ENCODE results near the gene RECQL5.

Gene RECQL5

GRCh38 chr17:75666959-75667790, at the start of gene RECQL5, which contains the start of gene SAP30BP:
Gene RECQL5, minus strand, starts transcription at chr17:75667154. Its CDS starts 597 bp downstream, at chr17:75666557.
Gene SAP30BP, plus strand, starts transcription at chr17:75667338. Its CDS starts 35 bp downstream, at chr17:75667373.
- DNase-seq (ENCODE audit: low spot score), result peak; percentile 100

- DNase-seq (ENCODE audit: low spot score), result no peak
Measured at GRCh38 chr17:75712446-75712845, 45.5 kb upstream of the RECQL5 start.

GRCh38 chr17:75707079-75707571, 40.2 kb upstream of the RECQL5 start:
- no peak for DNase-seq (ENCODE audit: low spot score)

GRCh38 chr17:75706042-75706728, 39.2 kb upstream of the RECQL5 start:
- DNase-seq (ENCODE audit: low spot score), result no peak

- DNase-seq (ENCODE audit: low spot score), result no peak
Measured at GRCh38 chr17:75704963-75705875, 38.3 kb upstream of the RECQL5 start.

- DNase-seq (ENCODE audit: low spot score), result no peak
Measured at GRCh38 chr17:75703591-75703990, 36.6 kb upstream of the RECQL5 start.

GRCh38 chr17:75703191-75703590, 36.2 kb upstream of the RECQL5 start:
- DNase-seq (ENCODE audit: low spot score), result no peak

GRCh38 chr17:75701288-75701687, 34.3 kb upstream of the RECQL5 start:
- DNase-seq (ENCODE audit: low spot score), result no peak

- no peak for DNase-seq (ENCODE audit: low spot score)
Measured at GRCh38 chr17:75698659-75699058, 31.7 kb upstream of the RECQL5 start.

- DNase-seq (ENCODE audit: low spot score), result no peak
Measured at GRCh38 chr17:75697651-75698291, 30.8 kb upstream of the RECQL5 start.

GRCh38 chr17:75695830-75696271, 28.9 kb upstream of the RECQL5 start:
- peak; percentile 46 for DNase-seq (ENCODE audit: low spot score)

- DNase-seq (ENCODE audit: low spot score), result peak; percentile 44
Measured at GRCh38 chr17:75695141-75695829, 28.3 kb upstream of the RECQL5 start.

GRCh38 chr17:75694536-75694935, 27.6 kb upstream of the RECQL5 start:
- peak; percentile 74 for DNase-seq (ENCODE audit: low spot score)

GRCh38 chr17:75693500-75694481, 26.8 kb upstream of the RECQL5 start:
- DNase-seq (ENCODE audit: low spot score), result peak; percentile 80

- DNase-seq (ENCODE audit: low spot score), result peak; percentile 46
Measured at GRCh38 chr17:75692976-75693375, 26.0 kb upstream of the RECQL5 start.

- DNase-seq (ENCODE audit: low spot score), result peak; percentile 43
Measured at GRCh38 chr17:75691801-75692626, 25.1 kb upstream of the RECQL5 start.

- no peak for DNase-seq (ENCODE audit: low spot score)
Measured at GRCh38 chr17:75691371-75691791, 24.4 kb upstream of the RECQL5 start.

- no peak for DNase-seq (ENCODE audit: low spot score)
Measured at GRCh38 chr17:75689441-75689873, 22.5 kb upstream of the RECQL5 start.
